GM23338 (cell line): ENCODE measurements around the gene NHS. TPM values are rescaled to one million over a fixed set of nuclear protein-coding genes. Genes with fewer than 3 reads are reported as not detected.

Experiments
- ATAC-seq: fragments of 200-7000 bp; cut with Tn5 transposase; 3 replicates; pipeline ENCODE4 v1.9.1; 2020
- DNase-seq: peaks from one replicate; pipeline ENCODE4 v3.0.0-alpha.2; 2015; ENCODE audit warnings: low spot score
- H2AFZ ChIP-seq: fragments of 200-600 bp; sonication (generic); 2 replicates; pipeline ENCODE4 v1.8.0; 2016; ENCODE audit warnings: antibody characterized with exemption, mild to moderate bottlenecking, moderate library complexity
- H3F3A ChIP-seq: fragments of 200-600 bp; sonication (generic); replicated peaks from 2 replicates; pipeline ENCODE4 v1.8.0; 2017; ENCODE audit warnings: antibody characterized with exemption, mixed run types, low read depth
- H3K27ac ChIP-seq: fragments of 200-600 bp; sonication (generic); 2 replicates; pipeline ENCODE4 v1.6.1; 2016; ENCODE audit warnings: low read depth
- H3K27me3 ChIP-seq: fragments of 200-600 bp; sonication (generic); 2 replicates; pipeline ENCODE4 v1.8.0; 2016; ENCODE audit warnings: mild to moderate bottlenecking, mixed run types, moderate library complexity; ENCODE audit not compliant: insufficient read depth
- H3K36me3 ChIP-seq: fragments of 200-600 bp; sonication (generic); 2 replicates; pipeline ENCODE4 v1.8.0; 2016; ENCODE audit warnings: mild to moderate bottlenecking; ENCODE audit not compliant: insufficient read depth
- H3K4me1 ChIP-seq: fragments of 200-600 bp; sonication (generic); 2 replicates; pipeline ENCODE4 v1.8.0; 2016; ENCODE audit warnings: mild to moderate bottlenecking, moderate library complexity; ENCODE audit not compliant: insufficient read depth
- H3K4me2 ChIP-seq: fragments of 200-600 bp; sonication (generic); 2 replicates; pipeline ENCODE4 v1.7.1; 2017; ENCODE audit warnings: mixed run types
- H3K4me3 ChIP-seq: fragments of 200-600 bp; sonication (generic); 2 replicates; pipeline ENCODE4 v1.6.1; 2016; ENCODE audit warnings: mixed run types
- H3K79me2 ChIP-seq: fragments of 200-600 bp; sonication (generic); replicated peaks from 2 replicates; pipeline ENCODE4 v1.8.0; 2017; ENCODE audit warnings: mild to moderate bottlenecking; ENCODE audit not compliant: insufficient read depth
- H3K9me2 ChIP-seq: fragments of 200-600 bp; sonication (generic); 2 replicates; pipeline ENCODE4 v1.8.0; 2017; ENCODE audit not compliant: insufficient read depth
- H4K20me1 ChIP-seq: fragments of 200-600 bp; sonication (generic); replicated peaks from 2 replicates; pipeline ENCODE4 v1.8.0; 2017; ENCODE audit warnings: mild to moderate bottlenecking; ENCODE audit not compliant: insufficient read depth
- H3K27ac Mint-ChIP-seq: 2 replicates; pipeline ENCODE4 v1.8.0; 2020; ENCODE audit warnings: inconsistent platforms, mild to moderate bottlenecking, moderate library complexity, mixed read lengths
- H3K27me3 Mint-ChIP-seq: 3 replicates; pipeline ENCODE4 v1.8.0; 2022; ENCODE audit warnings: low read depth, mild to moderate bottlenecking, moderate library complexity, mixed read lengths, inconsistent platforms; ENCODE audit not compliant: insufficient read depth, poor library complexity
- H3K36me3 Mint-ChIP-seq: 3 replicates; pipeline ENCODE4 v1.8.0; 2021; ENCODE audit warnings: low read depth, mild to moderate bottlenecking, inconsistent platforms, moderate library complexity, mixed read lengths
- H3K4me1 Mint-ChIP-seq: 3 replicates; pipeline ENCODE4 v1.8.0; 2020; ENCODE audit warnings: mild to moderate bottlenecking, inconsistent platforms, mixed read lengths
- H3K4me3 Mint-ChIP-seq: 3 replicates; pipeline ENCODE4 v1.8.0; 2021; ENCODE audit warnings: moderate library complexity, mild to moderate bottlenecking, inconsistent platforms, mixed read lengths
- H3K9me3 Mint-ChIP-seq: 3 replicates; pipeline ENCODE4 v1.8.0; 2020; ENCODE audit warnings: moderate library complexity, mild to moderate bottlenecking, inconsistent platforms, mixed read lengths
- CREB1 ChIP-seq: fragments of 250-450 bp; sonication (Bioruptor Pico); IDR thresholded peaks from 2 replicates; pipeline ENCODE4 v1.5.0; 2020; ENCODE audit warnings: low read depth, mild to moderate bottlenecking, moderate library complexity
- EZH2 ChIP-seq: fragments of 200-600 bp; sonication (generic); IDR thresholded peaks from one replicate; pipeline ENCODE4 v1.8.0; 2017; ENCODE audit warnings: antibody characterized with exemption, mild to moderate bottlenecking, low read depth; ENCODE audit not compliant: unreplicated experiment
- EZH2phosphoT487 ChIP-seq: fragments of 200-600 bp; sonication (generic); IDR thresholded peaks from one replicate; pipeline ENCODE4 v1.8.1; 2018; ENCODE audit warnings: antibody characterized with exemption; ENCODE audit not compliant: unreplicated experiment
- JUNB ChIP-seq: IDR thresholded peaks from one replicate; pipeline ENCODE4 v1.6.1; 2016; ENCODE audit warnings: antibody characterized with exemption; ENCODE audit not compliant: unreplicated experiment
- NANOG ChIP-seq: IDR thresholded peaks from 2 replicates; pipeline ENCODE4 v1.6.1; 2016; ENCODE audit warnings: antibody characterized with exemption, borderline replicate concordance
- POLR2AphosphoS5 ChIP-seq: IDR thresholded peaks from 2 replicates; pipeline ENCODE4 v1.6.1; 2016; ENCODE audit warnings: antibody characterized with exemption, low read depth
- ZNF114 ChIP-seq: fragments of 250-450 bp; sonication (Bioruptor Pico); IDR thresholded peaks from 2 replicates; pipeline ENCODE4 v1.5.0; 2020; ENCODE audit warnings: mild to moderate bottlenecking, moderate library complexity
- ZNF331 ChIP-seq: fragments of 250-450 bp; sonication (Bioruptor Pico); IDR thresholded peaks from 2 replicates; pipeline ENCODE4 v1.5.0; 2020; ENCODE audit warnings: low read depth, mild to moderate bottlenecking, moderate library complexity
- ZNF462 ChIP-seq: fragments of 250-450 bp; sonication (Bioruptor Pico); IDR thresholded peaks from 2 replicates; pipeline ENCODE4 v1.5.0; 2020; ENCODE audit warnings: mild to moderate bottlenecking, moderate library complexity
- polyA plus RNA-seq: library from polyadenylated mRNA; unstranded; fragments of >200 nt; fragmentation: Nextera tagmentation; extraction: Ambion mirVana; gene quantifications from 2 replicates; pipeline ENCODE4 v1.2.1, GENCODE V29; 2016
- total RNA-seq: library from RNA; depleted of rRNA; stranded (reverse); fragments of >200 nt; shearing (Covaris generic); gene quantifications from 2 replicates; pipeline ENCODE4 v1.2.3, GENCODE V29; 2014

Gene NHS
- total and polyA plus RNA-seq, 2 experiments from 2014 or later, result 1.8 to 8.2 TPM

- no peak for TF ChIP-seq ZNF462
- TF ChIP-seq JUNB, result no peak
- TF ChIP-seq EZH2phosphoT487, result no peak
- no peak for TF ChIP-seq NANOG
- TF ChIP-seq ZNF114 (CRISPR knock-in tag), result no peak
- no peak for TF ChIP-seq POLR2AphosphoS5
- TF ChIP-seq EZH2, result no peak
- TF ChIP-seq ZNF331 (CRISPR knock-in tag), result no peak
These were observed 335.9 kb downstream of the NHS start (continued) for GRCh38 chrX:17710871-17711301.

GRCh38 chrX:17713288-17713687 is 338.3 kb downstream of the NHS start:
- Mint-ChIP-seq H3K27me3 (peaks cover 2% of the 10 kb centered on the region), H3K9me3 (no peaks in the 10 kb centered on the region), H3K27ac (no peak overlapping the region), H3K4me3 (no peak overlapping the region), H3K4me1 (no peaks in the 10 kb centered on the region), H3K36me3 (no peaks in the 10 kb centered on the region)
- Histone ChIP-seq H3K27ac (no peak overlapping the region), H3K36me3 (no peaks in the 10 kb centered on the region), H3K4me3 (no peak overlapping the region), H3F3A (no peaks in the 10 kb centered on the region), H4K20me1 (no peaks in the 10 kb centered on the region), H3K9me2 (no peaks in the 10 kb centered on the region), H3K4me2 (no peak overlapping the region), H2AFZ (no peak overlapping the region), H3K27me3 (no peaks in the 10 kb centered on the region), H3K79me2 (no peaks in the 10 kb centered on the region), H3K4me1 (no peaks in the 10 kb centered on the region)
- no peak for DNase-seq
- ATAC-seq, result no peak
- no peak for TF ChIP-seq ZNF331 (CRISPR knock-in tag)
- TF ChIP-seq EZH2, result no peak
- no peak for TF ChIP-seq ZNF114 (CRISPR knock-in tag)
- no peak for TF ChIP-seq POLR2AphosphoS5
- TF ChIP-seq NANOG, result no peak
- TF ChIP-seq EZH2phosphoT487, result no peak
- TF ChIP-seq CREB1 (CRISPR knock-in tag), result no peak
- TF ChIP-seq JUNB, result no peak
